NOMO-1 treated with dmso at 0.1 percent for 144 hours (cell line): ENCODE measurements around the gene TXNDC2.
A peak's percentile ranks its signal among the peaks of the same experiment; 100 is the strongest.
"Not testable (repeated sequence)": the region's sequence is repeated elsewhere in the genome, so short reads cannot be mapped to it uniquely, and the experiment has no call there.

Experiments
- DNase-seq: peaks from one replicate; lab custom pipeline; 2025; ENCODE audit not compliant: unreplicated experiment; lab: John Stamatoyannopoulos, UW

TXNDC2 gene

GRCh38 chr18:9912285-9912684, 26.5 kb downstream of the TXNDC2 start:
- DNase-seq, result not testable (repeated sequence)

GRCh38 chr18:9913151-9913525, 27.4 kb downstream of the TXNDC2 start:
- no peak for DNase-seq

DNA sequence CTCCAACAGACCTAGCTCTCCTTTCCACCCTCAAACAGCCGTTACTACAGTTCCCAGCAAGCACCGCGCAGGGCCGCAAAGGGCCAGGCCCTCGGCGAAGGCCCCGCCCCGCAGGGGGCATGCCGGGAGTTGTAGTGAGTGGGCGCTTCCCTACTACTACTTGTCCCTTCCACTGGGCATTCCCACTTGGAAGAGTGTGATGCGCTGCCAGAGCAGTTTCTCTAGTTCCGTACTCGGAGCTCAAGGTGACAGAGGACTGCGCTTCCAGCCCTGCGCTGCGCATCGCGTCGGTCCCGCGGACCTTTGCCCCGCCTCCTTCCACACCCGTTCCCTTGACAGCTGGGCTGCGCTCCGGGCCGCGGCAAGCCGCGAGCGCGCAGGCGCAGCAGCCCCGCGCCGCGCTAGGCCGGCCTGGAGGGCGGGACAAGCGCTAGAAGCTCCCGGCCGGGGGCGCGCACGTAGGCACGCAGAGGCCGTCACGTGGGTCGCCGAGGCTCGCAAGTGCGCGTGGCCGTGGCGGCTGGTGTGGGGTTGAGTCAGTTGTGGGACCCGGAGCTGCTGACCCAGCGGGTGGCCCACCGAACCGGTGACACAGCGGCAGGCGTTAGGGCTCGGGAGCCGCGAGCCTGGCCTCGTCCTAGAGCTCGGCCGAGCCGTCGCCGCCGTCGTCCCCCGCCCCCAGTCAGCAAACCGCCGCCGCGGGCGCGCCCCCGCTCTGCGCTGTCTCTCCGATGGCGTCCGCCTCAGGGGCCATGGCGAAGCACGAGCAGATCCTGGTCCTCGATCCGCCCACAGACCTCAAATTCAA, 28.0 kb downstream of the TXNDC2 start, which contains the start of gene VAPA:
Gene VAPA, plus strand, starts transcription at position 491 of the 808 bp plus-strand sequence. Its CDS starts 241 bp downstream, at position 732.
- peak; percentile 97 for DNase-seq

GRCh38 chr18:9914334-9914583, 28.5 kb downstream of the TXNDC2 start:
- DNase-seq, result no peak

GRCh38 chr18:9914584-9915290, 29.0 kb downstream of the TXNDC2 start:
- DNase-seq, result peak; percentile 25

- DNase-seq, result no peak
These were observed 29.7 kb downstream of the TXNDC2 start for GRCh38 chr18:9915291-9916076.

- DNase-seq, result no peak
These were observed 30.4 kb downstream of the TXNDC2 start for GRCh38 chr18:9916077-9916639.

GRCh38 chr18:9916808-9917207, 31.0 kb downstream of the TXNDC2 start:
- no peak for DNase-seq

- DNase-seq, result no peak
These were observed 32.4 kb downstream of the TXNDC2 start for GRCh38 chr18:9918016-9918680.

DNA sequence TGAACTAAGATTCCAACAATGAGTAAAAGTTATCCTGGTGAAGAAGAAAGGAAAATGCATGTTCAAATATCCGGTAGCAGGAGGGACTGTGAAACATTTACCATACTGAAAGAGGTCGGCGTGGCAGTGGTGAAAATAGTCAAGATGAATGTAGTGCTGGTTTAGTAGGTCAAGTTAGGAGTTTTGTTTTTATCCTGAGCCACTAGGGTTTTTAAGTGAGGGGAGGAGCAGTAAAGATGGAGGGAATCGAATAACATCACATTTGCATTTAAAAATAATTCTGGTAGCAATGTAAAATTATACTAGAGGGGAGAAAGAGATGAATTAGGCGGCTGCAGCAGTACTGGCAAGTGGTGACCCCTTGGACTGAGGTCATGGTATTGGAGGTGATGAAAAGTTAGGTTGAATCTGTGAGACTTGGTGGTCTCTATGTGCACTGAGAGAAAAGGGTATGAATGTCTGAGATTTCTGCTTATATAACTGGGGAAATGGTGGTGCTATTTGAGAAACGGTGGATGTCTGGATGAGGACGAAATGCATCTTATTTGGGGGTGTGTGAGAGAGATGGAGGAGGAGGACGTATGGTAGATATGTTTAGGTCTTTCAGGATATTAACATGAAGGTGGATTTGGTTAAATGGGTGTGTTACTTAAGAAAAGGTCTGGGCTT, 33.9 kb downstream of the TXNDC2 start:
- DNase-seq, result no peak

- no peak for DNase-seq
These were observed 37.0 kb downstream of the TXNDC2 start for GRCh38 chr18:9922592-9923311.

GRCh38 chr18:9924371-9924943, 38.7 kb downstream of the TXNDC2 start:
- DNase-seq, result no peak

GRCh38 chr18:9925369-9925768, 39.6 kb downstream of the TXNDC2 start:
- no peak for DNase-seq

GRCh38 chr18:9925795-9926194, 40.0 kb downstream of the TXNDC2 start:
- no peak for DNase-seq

GRCh38 chr18:9926223-9926894, 40.6 kb downstream of the TXNDC2 start:
- no peak for DNase-seq

GRCh38 chr18:9926977-9927376, 41.2 kb downstream of the TXNDC2 start:
- DNase-seq, result no peak

- DNase-seq, result no peak
These were observed 41.8 kb downstream of the TXNDC2 start for GRCh38 chr18:9927392-9928063.

DNA sequence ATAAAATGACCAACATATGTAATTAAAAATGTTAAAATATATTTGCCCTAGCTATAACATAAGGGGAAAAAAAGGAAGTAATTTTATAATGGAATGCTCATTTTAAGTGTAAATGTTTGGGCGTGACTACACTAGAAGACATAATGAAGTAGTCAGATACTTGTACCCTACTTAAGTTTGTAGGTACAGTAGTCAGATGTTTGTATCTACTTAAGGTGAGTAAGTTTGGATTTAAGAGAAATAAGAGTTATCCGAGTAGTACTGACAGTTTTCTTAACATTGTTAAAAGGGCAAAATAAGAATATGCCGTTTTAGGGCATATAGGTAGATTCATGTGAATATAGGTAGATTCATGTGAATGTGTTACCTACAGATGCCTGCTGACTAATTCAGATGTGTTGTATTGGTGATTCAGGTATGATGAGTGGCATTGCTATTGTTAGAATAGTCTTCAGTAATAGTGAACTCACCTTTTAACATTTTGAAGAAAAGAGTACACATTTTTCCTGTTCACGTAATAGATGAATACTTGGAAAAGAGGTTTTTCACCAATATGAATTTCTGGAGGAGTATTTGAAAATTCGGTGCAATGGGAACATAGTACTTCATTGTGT, 43.0 kb downstream of the TXNDC2 start:
- DNase-seq, result no peak
